Choroid plexus epithelial cell (primary cell): Measurements from ENCODE around the gene RASGEF1C.

ENCODE experiments used
- DNase-seq: peaks from one replicate; pipeline ENCODE4 v3.0.0-alpha.2; 2010; ENCODE audit warnings: low read depth
- H3K4me3 ChIP-seq: 2 replicates; pipeline ENCODE4 v1.5.1; 2011; ENCODE audit warnings: low read depth, mild to moderate bottlenecking, control low read depth, low read length, moderate library complexity
- CTCF ChIP-seq: conservative IDR thresholded peaks from 2 replicates; pipeline ENCODE4 v1.5.1; 2011; ENCODE audit warnings: low read depth, mild to moderate bottlenecking, control low read depth, inconsistent platforms, low read length, moderate library complexity

RASGEF1C gene

GRCh38 chr5:180173875-180174586 lies 35.0 kb downstream of the RASGEF1C start:
- peak; percentile 66 for DNase-seq
- no peak overlapping the region for H3K4me3 ChIP-seq
- TF ChIP-seq CTCF, result no peak

- no peak for TF ChIP-seq CTCF
- H3K4me3 ChIP-seq, result no peak overlapping the region
- DNase-seq, result no peak
Measured at GRCh38 chr5:180173198-180173544, 35.8 kb downstream of the RASGEF1C start.

GRCh38 chr5:180172447-180173197 lies 36.4 kb downstream of the RASGEF1C start:
- H3K4me3 ChIP-seq, result no peak overlapping the region
- no peak for TF ChIP-seq CTCF
- DNase-seq, result peak; percentile 22

- H3K4me3 ChIP-seq, result no peak overlapping the region
- no peak for TF ChIP-seq CTCF
- no peak for DNase-seq
Measured at GRCh38 chr5:180171568-180172094, 37.4 kb downstream of the RASGEF1C start.

DNA sequence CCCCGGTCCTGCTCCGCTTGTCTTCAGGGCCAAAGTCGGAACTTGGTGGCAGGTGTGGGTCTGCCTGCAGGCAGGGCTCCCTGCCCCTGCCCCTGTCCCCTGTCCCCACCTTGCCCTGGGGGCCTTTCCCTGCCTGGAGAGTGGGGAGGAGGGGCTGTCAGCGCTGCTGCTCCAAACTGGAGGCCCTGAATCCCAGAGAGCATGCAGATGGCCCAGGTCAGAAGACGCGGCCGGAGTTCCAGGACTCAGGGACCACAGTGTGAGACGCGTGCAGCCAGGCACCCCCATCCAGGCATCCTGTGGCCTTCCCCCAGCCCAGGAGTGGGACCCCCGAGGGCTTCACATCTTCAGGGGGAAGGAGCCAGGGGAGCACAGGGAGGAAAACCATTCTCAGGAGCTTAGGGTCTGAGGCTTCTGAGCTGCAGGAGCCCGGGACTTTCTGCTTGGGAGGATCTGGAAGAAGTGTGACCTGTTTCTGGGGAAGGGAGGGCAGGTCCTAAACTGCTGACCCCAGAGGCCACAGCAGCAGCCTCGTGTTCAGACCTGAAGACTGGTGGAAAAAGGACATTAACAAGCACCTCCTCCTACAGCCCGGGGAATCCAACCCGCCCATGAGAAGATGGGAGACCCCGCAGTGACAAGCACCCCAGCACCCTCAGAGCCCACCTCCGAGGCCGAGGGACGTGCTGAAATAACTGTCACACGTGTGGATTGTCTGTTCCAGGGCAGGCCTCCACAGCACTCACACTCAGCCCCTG lies 38.0 kb downstream of the RASGEF1C start:
- DNase-seq, result no peak
- TF ChIP-seq CTCF, result no peak
- H3K4me3 ChIP-seq, result no peak overlapping the region

DNA sequence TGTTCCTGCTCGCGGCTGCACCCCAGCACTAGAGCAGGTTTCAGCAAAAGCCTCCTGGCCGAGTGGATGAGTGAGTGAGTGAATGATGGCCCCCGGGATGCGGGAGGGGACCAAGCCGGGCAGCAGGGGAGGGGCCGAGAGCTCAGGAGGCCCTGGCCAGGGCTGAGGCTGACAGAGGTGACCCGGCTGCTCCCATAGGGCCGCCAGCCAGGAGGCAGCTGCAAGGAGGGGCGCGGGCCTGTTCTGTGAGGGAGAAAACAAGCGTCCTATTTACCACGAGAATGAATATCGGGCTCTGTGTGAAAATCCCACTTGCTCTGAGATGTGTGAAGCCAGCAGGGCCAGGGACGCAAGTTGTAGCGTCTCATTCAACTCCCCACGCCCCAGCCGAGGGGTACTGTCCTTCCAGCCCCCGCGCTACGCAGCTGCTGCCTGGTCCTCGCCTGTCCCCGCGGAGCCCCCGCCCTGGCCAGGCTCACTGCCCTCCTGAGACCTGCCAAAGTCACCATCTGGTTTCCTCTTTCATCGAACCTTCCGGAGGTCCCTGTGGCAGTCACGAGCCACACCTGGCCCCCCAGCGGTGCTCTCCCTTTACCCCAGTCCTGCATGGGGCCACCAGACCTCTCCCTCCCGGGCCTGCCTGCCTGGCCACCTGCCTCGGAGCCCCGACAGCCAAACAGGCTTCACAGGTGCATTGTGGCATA lies 38.8 kb downstream of the RASGEF1C start:
- no peak for TF ChIP-seq CTCF
- H3K4me3 ChIP-seq, result no peak overlapping the region
- no peak for DNase-seq
